Retinal pigment epithelial cell (primary cell): ENCODE data around the gene CREB5.

Experiments used
- DNase-seq: peaks from one replicate; pipeline ENCODE4 v3.0.0-alpha.2; 2010; ENCODE audit warnings: low read depth
- H3K4me3 ChIP-seq: 2 replicates; pipeline ENCODE4 v1.5.1; 2011; ENCODE audit warnings: mild to moderate bottlenecking, low read length, control low read depth, moderate library complexity
- TF ChIP-seq, protein P1 (sequence below): conservative IDR thresholded peaks from 2 replicates; pipeline ENCODE4 v1.5.1; 2011; ENCODE audit warnings: low read depth, low read length, control low read depth, inconsistent platforms

Gene CREB5

GRCh38 chr7:28773423-28774145, 361.3 kb downstream of the CREB5 start:
- no peak for DNase-seq
- TF ChIP-seq, protein P1, sequence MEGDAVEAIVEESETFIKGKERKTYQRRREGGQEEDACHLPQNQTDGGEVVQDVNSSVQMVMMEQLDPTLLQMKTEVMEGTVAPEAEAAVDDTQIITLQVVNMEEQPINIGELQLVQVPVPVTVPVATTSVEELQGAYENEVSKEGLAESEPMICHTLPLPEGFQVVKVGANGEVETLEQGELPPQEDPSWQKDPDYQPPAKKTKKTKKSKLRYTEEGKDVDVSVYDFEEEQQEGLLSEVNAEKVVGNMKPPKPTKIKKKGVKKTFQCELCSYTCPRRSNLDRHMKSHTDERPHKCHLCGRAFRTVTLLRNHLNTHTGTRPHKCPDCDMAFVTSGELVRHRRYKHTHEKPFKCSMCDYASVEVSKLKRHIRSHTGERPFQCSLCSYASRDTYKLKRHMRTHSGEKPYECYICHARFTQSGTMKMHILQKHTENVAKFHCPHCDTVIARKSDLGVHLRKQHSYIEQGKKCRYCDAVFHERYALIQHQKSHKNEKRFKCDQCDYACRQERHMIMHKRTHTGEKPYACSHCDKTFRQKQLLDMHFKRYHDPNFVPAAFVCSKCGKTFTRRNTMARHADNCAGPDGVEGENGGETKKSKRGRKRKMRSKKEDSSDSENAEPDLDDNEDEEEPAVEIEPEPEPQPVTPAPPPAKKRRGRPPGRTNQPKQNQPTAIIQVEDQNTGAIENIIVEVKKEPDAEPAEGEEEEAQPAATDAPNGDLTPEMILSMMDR, result no peak
- H3K4me3 ChIP-seq, result no peak overlapping the region

DNA sequence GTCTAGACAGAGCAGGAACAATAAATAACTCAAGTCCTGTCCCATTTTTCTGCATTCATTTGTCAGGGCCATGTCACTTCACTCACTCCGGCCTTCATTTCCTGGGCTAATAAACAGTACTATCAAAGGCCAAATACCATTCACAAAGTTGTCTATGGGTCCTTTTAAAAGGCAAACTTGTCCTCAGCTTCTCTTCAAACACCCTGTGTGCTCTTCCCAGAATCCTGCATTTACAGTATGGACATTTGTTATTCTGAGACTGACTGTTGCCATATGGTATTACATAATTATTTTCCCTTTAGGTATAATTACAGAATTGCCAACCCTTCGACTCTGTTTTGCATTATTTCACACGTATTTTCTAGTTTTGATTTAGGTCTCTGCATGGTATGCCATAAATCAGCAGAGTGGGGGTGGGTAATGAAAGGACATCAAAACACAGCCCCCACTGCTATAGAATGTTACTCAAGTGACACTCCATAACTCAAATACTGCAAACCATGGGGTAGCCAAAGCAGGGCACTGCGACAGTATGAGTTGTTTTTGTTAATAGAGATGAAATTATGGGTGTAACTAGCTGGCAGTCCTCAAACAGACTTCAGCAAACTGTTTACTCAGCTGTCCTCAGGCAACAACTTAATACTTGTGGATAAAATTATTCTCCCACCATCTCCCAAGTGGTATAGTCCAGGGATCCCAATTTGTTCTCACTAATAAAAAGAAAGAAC, 362.1 kb downstream of the CREB5 start:
- no peak overlapping the region for H3K4me3 ChIP-seq
- DNase-seq, result no peak
- TF ChIP-seq, protein P1, result no peak

DNA sequence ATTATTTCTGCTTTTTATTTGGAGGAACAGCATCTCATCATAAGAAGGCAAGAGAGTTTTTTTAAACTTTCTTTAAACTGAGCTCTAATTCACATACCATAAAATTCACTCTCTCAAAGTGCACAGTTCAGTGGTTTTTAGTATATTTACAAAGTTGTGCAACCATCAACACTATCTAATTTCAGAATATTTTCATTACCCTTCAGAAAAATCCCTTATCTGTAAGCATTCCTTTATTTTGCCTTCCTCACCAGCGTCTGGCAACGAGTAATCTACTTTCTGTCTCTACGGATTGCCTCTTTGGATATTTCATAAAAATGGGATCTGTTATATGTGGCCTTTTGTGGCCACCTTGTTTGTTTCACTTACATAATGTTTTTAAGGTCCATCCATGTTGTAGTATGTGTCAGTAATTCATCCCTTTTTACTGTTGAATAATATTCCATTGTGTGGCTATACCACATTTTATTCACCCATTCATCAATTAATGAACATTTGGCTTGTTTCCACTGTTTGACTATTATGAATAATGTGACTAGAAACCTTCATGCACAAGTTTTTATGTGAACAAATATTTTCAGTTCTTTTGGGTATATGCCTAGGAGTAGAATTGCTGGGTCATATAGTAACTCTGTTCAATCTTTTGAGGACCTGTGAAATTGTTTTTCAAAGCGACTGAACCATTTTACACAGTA, 364.3 kb downstream of the CREB5 start:
- DNase-seq, result no peak
- TF ChIP-seq, protein P1, result no peak
- H3K4me3 ChIP-seq, result no peak overlapping the region

- no peak for DNase-seq
- TF ChIP-seq, protein P1, result no peak
- no peak overlapping the region for H3K4me3 ChIP-seq
Observed at GRCh38 chr7:28778786-28779185, 366.5 kb downstream of the CREB5 start.

DNA sequence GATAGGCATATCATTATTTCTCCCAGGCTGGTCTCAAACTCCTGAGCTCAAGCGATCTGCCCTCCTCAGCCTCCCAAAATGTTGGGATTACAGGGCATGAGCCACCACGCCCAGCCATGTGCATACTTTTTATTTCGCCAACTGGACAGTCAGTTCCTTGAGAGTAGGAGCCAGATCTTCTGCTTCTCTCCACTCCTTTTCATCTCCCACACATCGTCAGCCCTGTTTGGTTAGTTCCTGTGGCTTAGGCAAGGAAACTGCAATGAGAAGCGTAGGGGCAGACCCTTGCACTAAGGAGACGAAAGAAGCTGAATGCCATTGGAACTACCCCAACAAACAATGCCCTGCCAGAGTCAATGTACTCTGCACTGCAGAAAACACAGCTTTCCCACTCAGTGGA, 367.6 kb downstream of the CREB5 start:
- TF ChIP-seq, protein P1, result no peak
- no peak for DNase-seq
- H3K4me3 ChIP-seq, result no peak overlapping the region

- no peak overlapping the region for H3K4me3 ChIP-seq
- TF ChIP-seq, protein P1, result no peak
- DNase-seq, result no peak
Observed at GRCh38 chr7:28782362-28782761, 370.0 kb downstream of the CREB5 start.
